ENCODE results near the gene CACHD1.
"Not testable (repeated sequence)": the region's sequence is repeated elsewhere in the genome, so short reads cannot be mapped to it uniquely, and the experiment has no call there.

CACHD1 gene

DNA sequence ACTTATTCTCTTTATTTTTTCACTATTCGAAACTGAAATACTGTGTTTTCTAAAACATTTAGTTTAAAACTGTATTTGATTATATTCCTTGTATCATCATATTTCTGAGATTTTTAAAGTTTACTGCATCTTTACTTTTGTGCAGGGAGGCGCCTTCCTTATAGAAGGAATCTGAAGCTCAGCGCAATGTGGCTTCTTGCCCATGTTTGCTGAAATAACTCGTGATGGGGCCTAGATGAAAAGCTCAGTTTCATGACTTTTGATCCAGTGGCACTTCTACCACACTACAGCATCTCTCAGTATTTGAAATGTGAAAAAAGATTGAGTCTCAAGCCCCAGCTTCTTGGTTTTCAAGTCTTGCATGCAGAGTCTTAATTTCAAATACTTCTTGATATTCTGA, 28.4 kb downstream of the CACHD1 start:
- DNase-seq, result no peak

DNA sequence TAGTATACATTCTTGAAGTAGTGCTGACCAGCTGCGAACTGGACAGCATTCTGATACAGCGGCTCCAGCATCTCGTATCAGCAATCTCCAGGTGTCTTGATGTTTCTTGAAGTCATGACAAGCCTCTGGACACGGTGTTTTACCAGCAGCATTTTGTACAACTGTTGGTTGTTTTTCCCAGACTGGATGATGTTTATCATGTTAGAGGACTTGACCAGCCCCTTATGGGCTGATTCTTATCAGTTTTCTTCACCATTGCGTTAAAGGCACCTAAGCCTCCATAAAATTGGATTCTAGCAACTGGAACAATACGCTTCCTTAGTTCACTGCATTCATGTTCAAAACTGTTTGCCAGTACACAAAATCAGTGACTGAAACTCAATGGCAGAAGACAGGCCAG, 29.1 kb downstream of the CACHD1 start:
- DNase-seq, result no peak

DNA sequence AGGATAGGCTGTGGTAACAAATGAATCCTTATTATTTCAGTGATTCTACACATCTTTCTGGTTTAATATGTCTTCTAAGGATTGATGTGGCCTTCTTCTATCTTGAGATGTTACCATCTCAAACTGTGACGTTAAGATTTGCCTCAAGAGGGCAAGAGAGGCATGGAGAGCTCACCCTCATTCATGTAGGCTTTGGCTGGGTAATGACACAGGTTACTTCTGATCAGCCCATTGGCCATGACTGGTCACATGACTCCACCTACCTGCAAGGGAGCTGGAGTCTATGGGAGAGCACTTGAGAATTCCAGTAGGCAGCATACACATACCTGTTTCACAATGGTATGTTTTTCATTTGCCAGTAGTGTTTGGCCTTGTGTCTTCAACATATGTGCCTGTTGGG, 30.0 kb downstream of the CACHD1 start:
- DNase-seq, result no peak

GRCh38 chr1:64502083-64502482, 32.2 kb downstream of the CACHD1 start:
- no peak for DNase-seq

- DNase-seq, result no peak
Observed at GRCh38 chr1:64502931-64503330, 33.0 kb downstream of the CACHD1 start.

DNA sequence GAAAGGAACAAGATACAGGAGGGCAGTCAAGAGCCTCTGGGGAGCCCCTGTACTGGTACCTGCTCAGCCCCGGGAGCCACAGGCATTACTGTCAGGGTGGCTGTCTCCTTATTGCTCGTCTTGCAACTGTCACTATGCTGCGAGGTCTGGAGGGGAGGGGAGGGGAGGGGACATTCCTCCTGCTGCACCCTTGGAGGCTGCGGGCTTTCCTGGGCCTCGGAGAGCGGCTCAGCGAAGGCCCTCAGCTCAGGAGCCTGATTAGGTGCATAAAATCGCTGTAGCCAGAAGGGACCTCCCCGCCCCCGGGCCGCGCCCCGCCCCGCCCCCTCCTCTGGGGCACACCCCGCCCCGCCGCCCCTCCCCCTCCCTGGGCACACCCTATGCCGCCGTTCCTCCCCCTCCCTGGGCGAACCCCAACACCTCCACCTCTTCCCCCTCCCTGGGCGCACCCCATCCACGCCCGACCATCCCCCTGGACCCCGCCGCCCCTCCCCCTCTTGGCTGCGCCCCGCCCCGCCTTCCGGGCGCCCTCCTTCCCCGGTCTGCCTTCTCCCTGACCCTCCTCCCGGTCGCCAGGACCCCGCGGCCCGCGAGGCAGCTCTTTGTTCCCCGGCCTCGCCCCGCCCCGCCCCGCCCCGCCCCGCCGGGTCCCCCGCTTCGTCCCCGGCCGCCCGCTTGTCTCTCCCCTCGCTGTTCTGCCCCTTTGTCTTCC, 35.5 kb downstream of the CACHD1 start:
- DNase-seq, result no peak

GRCh38 chr1:64505944-64506655, 36.2 kb downstream of the CACHD1 start:
- DNase-seq, result peak; percentile 89

GRCh38 chr1:64508629-64509028, 38.7 kb downstream of the CACHD1 start:
- DNase-seq, result no peak

- no peak for DNase-seq
Observed at GRCh38 chr1:64511044-64511443, 41.1 kb downstream of the CACHD1 start.

DNA sequence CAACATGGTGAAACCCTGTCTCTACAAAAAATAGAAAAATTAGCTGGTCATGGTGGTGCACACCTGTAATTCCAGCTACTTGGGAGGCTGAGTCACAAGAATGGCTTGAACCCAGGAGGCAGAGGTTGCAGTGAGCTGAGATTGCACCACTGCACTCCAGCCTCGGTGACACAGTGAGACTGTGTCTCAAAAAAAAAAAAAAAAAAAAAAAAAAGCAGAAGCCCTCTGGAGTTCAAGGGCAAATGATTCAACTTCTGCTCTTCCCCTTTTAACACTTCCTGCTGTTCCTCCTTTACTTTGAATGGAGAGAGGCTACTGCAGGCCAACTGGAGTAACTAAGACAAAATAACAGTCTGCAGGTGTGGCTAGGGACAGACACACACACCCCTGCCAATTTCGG, 42.3 kb downstream of the CACHD1 start:
- not testable (repeated sequence) for DNase-seq

DNA sequence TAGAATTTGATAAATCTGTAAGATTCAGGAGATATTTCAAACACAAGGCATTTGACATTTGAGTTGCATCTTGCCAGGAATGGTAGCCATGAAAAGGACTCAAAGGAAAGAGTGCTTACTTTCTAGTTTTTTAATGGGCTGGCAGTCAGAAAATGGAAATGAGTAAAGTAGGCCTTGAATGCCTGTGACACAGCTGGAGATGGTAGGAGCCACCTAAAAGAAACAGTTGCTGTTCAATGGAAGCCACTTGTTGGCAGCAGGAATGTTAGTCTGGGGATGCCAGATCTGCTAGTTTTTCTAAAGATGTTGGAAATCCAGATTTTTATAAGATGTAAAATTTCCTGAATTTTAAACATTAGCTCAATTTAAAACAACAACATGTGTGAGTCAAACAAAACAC, 43.6 kb downstream of the CACHD1 start:
- DNase-seq, result no peak

DNA sequence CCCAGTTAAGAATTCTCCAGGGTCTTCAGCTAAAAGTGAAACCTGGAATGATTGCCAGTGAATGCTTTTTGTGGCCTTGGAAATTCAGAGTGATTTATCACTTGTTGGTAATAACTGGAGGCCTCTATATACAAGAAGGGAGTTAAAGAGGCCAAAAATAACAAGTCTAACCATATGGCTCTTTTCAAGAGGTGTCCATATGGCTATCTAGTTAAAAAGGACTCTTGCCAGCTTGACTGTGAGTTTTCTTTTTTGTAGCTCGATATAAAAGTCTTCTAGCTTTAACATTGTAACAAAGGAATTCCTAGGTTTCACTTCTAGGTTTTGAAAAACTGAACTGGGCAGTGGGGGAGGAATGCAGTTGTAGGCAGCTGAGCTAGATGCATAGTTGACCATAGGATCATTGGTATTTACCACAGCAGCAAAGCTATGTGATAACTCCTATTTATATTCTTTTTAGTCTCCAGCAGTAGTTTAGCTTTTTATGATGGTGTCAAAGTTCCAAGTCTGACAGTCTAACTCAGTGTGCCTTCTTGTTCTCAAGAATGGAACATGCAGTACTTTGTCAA, 44.4 kb downstream of the CACHD1 start:
- peak; percentile 79 for DNase-seq

GRCh38 chr1:64515427-64515826, 45.5 kb downstream of the CACHD1 start:
- DNase-seq, result no peak

DNA sequence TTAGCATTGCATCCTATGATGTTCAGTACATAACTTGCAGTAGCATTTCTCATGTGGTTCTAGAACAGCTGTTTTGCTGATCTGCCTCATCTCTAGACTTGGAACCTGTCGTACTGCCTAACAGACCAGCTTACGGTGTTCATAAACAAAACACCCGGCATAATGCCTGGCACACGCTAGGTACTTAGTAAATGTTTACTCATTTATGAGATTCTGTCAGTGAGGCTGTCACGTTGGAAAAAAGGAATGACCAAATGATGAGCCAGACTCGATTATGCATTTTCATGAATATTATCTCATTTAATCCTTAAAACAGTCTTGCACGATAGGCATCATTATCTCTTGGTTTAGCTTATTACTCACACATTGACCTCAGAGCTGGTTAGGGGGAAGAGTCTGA, 46.4 kb downstream of the CACHD1 start:
- no peak for DNase-seq

GRCh38 chr1:64516803-64517568, 47.1 kb downstream of the CACHD1 start:
- DNase-seq, result no peak

DNA sequence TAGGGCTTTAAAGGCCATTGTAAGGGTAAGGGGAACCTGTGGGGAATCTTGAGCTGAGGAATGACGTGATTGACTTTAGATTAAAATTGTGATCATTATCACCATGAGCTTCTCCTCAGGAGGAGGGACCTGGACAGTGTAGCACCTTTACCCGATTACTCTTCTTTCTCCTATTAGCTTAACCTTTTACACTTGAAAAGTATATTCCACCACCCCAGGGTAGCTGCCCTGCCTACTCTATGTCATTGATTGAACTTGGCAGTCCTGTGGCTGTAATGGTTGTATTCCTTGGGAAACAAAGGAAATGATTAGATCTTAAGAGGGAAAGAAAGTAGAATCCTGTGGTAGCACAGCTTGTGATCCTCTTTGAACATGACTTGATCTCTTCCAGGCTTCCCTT, 47.7 kb downstream of the CACHD1 start:
- no peak for DNase-seq

- no peak for DNase-seq
Observed at GRCh38 chr1:64518692-64519481, 49.0 kb downstream of the CACHD1 start.

GRCh38 chr1:64519901-64520300, 50.0 kb downstream of the CACHD1 start:
- DNase-seq, result no peak

GRCh38 chr1:64522740-64523139, 52.8 kb downstream of the CACHD1 start:
- DNase-seq, result no peak

GRCh38 chr1:64523413-64524337, 53.7 kb downstream of the CACHD1 start:
- no peak for DNase-seq

DNA sequence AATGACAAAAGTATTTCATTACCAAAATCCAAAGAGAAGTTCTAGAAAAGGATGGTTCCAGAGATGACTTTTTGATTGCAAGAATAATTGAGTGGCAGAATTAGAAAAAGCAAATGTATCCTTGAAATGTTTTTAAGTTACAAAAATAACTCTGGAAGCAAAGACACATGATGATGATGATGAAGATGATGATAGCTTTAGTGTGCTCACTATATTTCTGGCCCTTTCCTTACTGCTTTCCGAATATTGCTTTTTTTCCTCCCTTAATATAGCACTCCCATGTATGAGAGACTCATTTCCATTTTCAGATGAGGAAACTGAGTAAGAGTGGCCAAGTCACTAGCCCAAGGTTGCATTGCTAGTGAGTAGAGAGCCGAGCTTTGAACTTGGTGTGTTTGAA, 54.7 kb downstream of the CACHD1 start:
- no peak for DNase-seq

Measured in NCI-H524 treated with DMSO at 0.1 percent for 48 hours (cell line).